RCC 7860 (cell line): ENCODE data around the gene BTBD9.
A peak's percentile ranks its signal among the peaks of the same experiment; 100 is the strongest.

Source experiments
- DNase-seq: peaks from one replicate; pipeline ENCODE4 v3.0.0-alpha.2; 2015; ENCODE audit warnings: low spot score
- FAIRE-seq: peaks from 2 replicates; lab custom pipeline; 2012; peaks lifted over from hg19 to GRCh38; lab: Jason Lieb, UNC

BTBD9 gene

GRCh38 chr6:38269461-38270172, 370.1 kb downstream of the BTBD9 start:
- no peak for FAIRE-seq
- DNase-seq: no peak

- no peak for FAIRE-seq
- DNase-seq: no peak
Observed at GRCh38 chr6:38268342-38268741, 371.4 kb downstream of the BTBD9 start.

- DNase-seq (no peak), FAIRE-seq (no peak)
Observed at GRCh38 chr6:38266921-38267354, 372.8 kb downstream of the BTBD9 start.

GRCh38 chr6:38264605-38265004, 375.1 kb downstream of the BTBD9 start:
- FAIRE-seq (no peak), DNase-seq (peak; percentile 66)

GRCh38 chr6:38262609-38263008, 377.1 kb downstream of the BTBD9 start:
- peak; percentile 79 for FAIRE-seq

GRCh38 chr6:38262026-38262425, 377.7 kb downstream of the BTBD9 start:
- DNase-seq: peak; percentile 83
- peak; percentile 73 for FAIRE-seq

More at GRCh38 chr6:38262609-38263008, 377.1 kb downstream of the BTBD9 start:
- peak; percentile 40 for DNase-seq

- DNase-seq (no peak), FAIRE-seq (no peak)
Observed at GRCh38 chr6:38261626-38262025, 378.1 kb downstream of the BTBD9 start.

GRCh38 chr6:38259736-38260135, 380.0 kb downstream of the BTBD9 start:
- DNase-seq (peak; percentile 18), FAIRE-seq (peak; percentile 58)

- FAIRE-seq: peak; percentile 77
- DNase-seq: peak; percentile 76
Observed at GRCh38 chr6:38248500-38249234, 391.1 kb downstream of the BTBD9 start.

GRCh38 chr6:38245295-38245694, 394.4 kb downstream of the BTBD9 start:
- DNase-seq: no peak
- FAIRE-seq: no peak

- DNase-seq: no peak
- FAIRE-seq: no peak
Observed at GRCh38 chr6:38244869-38245268, 394.9 kb downstream of the BTBD9 start.

- peak; percentile 38 for DNase-seq
- FAIRE-seq: no peak
Observed at GRCh38 chr6:38241200-38241871, 398.4 kb downstream of the BTBD9 start.

GRCh38 chr6:38239719-38240451, 399.8 kb downstream of the BTBD9 start:
- no peak for FAIRE-seq
- DNase-seq: peak; percentile 49

- FAIRE-seq: no peak
- DNase-seq: no peak
Observed at GRCh38 chr6:38236631-38237030, 403.1 kb downstream of the BTBD9 start.

GRCh38 chr6:38234934-38235682, 404.6 kb downstream of the BTBD9 start:
- FAIRE-seq: no peak
- DNase-seq: peak; percentile 6

- FAIRE-seq (no peak), DNase-seq (no peak)
Observed at GRCh38 chr6:38234141-38234540, 405.6 kb downstream of the BTBD9 start.

- DNase-seq: peak; percentile 86
- FAIRE-seq: peak; percentile 94
Observed at GRCh38 chr6:38233161-38233791, 406.5 kb downstream of the BTBD9 start.

- no peak for FAIRE-seq
- DNase-seq: no peak
Observed at GRCh38 chr6:38225766-38226165, 414.0 kb downstream of the BTBD9 start.

- DNase-seq (no peak), FAIRE-seq (no peak)
Observed at GRCh38 chr6:38221251-38221650, 418.5 kb downstream of the BTBD9 start.
